HEK293 (cell line): Measurements from ENCODE around the gene PTPRO.
"Not testable (repeated sequence)": the region's sequence is repeated elsewhere in the genome, so short reads cannot be mapped to it uniquely, and the experiment has no call there.

Experiments used
- CTCF ChIA-PET: fragments of 350-600 bp; formaldehyde crosslinking; extraction: SDS; loops from one replicate; lab custom pipeline; 2021; ENCODE audit warnings: antibody characterized with exemption; lab: Yijun Ruan, JAX
- POLR2A ChIA-PET: fragments of 300-600 bp; formaldehyde crosslinking; extraction: SDS; loops from one replicate; lab custom pipeline; 2020; ENCODE audit warnings: antibody characterized with exemption, inconsistent platforms; lab: Yijun Ruan, JAX
- H3K27ac ChIP-seq: fragments of 200-500 bp; sonication (Bioruptor generic); 2 replicates; pipeline ENCODE4 v1.5.1; 2014; ENCODE audit warnings: low read depth, low read length, control low read depth, inconsistent platforms; ENCODE audit errors: extremely low read depth
- H3K36me3 ChIP-seq, 2 experiments: fragments of 200-500 bp in 1 of 2; sonication (Bioruptor generic) in 1 of 2; 1 replicate in 1 of 2; 2 replicates in 1 of 2; pipeline ENCODE4 v1.5.1; 2014 to 2017; ENCODE audit warnings: inconsistent platforms in 2 of 2, low read length in 2 of 2; ENCODE audit not compliant: control insufficient read depth in 2 of 2, insufficient read depth in 1 of 2
- H3K4me1 ChIP-seq: fragments of 200-500 bp; sonication (Bioruptor generic); 2 replicates; pipeline ENCODE4 v1.5.1; 2014; ENCODE audit warnings: mild to moderate bottlenecking, low read length, inconsistent platforms; ENCODE audit not compliant: control insufficient read depth, insufficient read depth
- H3K4me3 ChIP-seq: 2 replicates; pipeline ENCODE4 v1.5.1; 2011; ENCODE audit warnings: low read depth, mild to moderate bottlenecking, control low read depth, low read length, moderate library complexity
- H3K9me3 ChIP-seq: fragments of 200-500 bp; sonication (Bioruptor generic); 2 replicates; pipeline ENCODE4 v1.5.1; 2014; ENCODE audit warnings: low read depth, low read length, inconsistent platforms; ENCODE audit not compliant: control insufficient read depth, insufficient read depth
- ATF2 ChIP-seq: fragments of 450-650 bp; formaldehyde crosslinking; IDR thresholded peaks from 2 replicates; pipeline ENCODE4 v1.5.1; 2016; ENCODE audit warnings: missing biosample characterization, missing genetic modification characterization, low read depth
- GLIS1 ChIP-seq: fragments of 450-650 bp; formaldehyde crosslinking; IDR thresholded peaks from 2 replicates; pipeline ENCODE4 v1.5.1; 2016; ENCODE audit warnings: missing biosample characterization, missing genetic modification characterization
- MEIS1 ChIP-seq: sonication (generic); formaldehyde crosslinking; IDR thresholded peaks from 2 replicates; pipeline ENCODE4 v1.8.1; 2022; ENCODE audit warnings: missing genetic modification reagents, mild to moderate bottlenecking, borderline replicate concordance
- SP3 ChIP-seq: fragments of 450-650 bp; formaldehyde crosslinking; IDR thresholded peaks from 2 replicates; pipeline ENCODE4 v1.5.1; 2016; ENCODE audit warnings: missing biosample characterization, missing genetic modification characterization
- YY1 ChIP-seq: fragments of 450-650 bp; formaldehyde crosslinking; IDR thresholded peaks from 2 replicates; pipeline ENCODE4 v1.5.1; 2018; ENCODE audit warnings: missing biosample characterization, missing genetic modification characterization
- ZBTB20 ChIP-seq: fragments of 450-650 bp; formaldehyde crosslinking; IDR thresholded peaks from 2 replicates; pipeline ENCODE4 v1.5.1; 2016; ENCODE audit warnings: missing biosample characterization, missing genetic modification characterization
- ZBTB26 ChIP-seq: fragments of 450-650 bp; formaldehyde crosslinking; optimal IDR thresholded peaks from 2 replicates; pipeline ENCODE3; 2016; ENCODE audit warnings: missing biosample characterization, mild to moderate bottlenecking, missing genetic modification characterization
- ZFHX2 ChIP-seq: fragments of 450-650 bp; formaldehyde crosslinking; conservative IDR thresholded peaks from 2 replicates; pipeline ENCODE4 v1.5.1; 2016; ENCODE audit warnings: missing biosample characterization, missing genetic modification characterization
- ZNF202 ChIP-seq: fragments of 450-650 bp; formaldehyde crosslinking; IDR thresholded peaks from 2 replicates; pipeline ENCODE4 v1.5.1; 2016; ENCODE audit warnings: missing biosample characterization, missing genetic modification characterization, borderline replicate concordance
- ZNF23 ChIP-seq: fragments of 450-650 bp; formaldehyde crosslinking; IDR thresholded peaks from 2 replicates; pipeline ENCODE4 v1.5.1; 2016; ENCODE audit warnings: missing biosample characterization, missing genetic modification characterization, borderline replicate concordance
- ZNF354C ChIP-seq: fragments of 450-650 bp; formaldehyde crosslinking; IDR thresholded peaks from 2 replicates; pipeline ENCODE4 v1.5.1; 2016; ENCODE audit warnings: missing biosample characterization, missing genetic modification characterization, low read depth, borderline replicate concordance
- ZNF366 ChIP-seq: fragments of 450-650 bp; formaldehyde crosslinking; conservative IDR thresholded peaks from 2 replicates; pipeline ENCODE4 v1.5.1; 2016; ENCODE audit warnings: missing biosample characterization, missing genetic modification characterization
- ZNF518A ChIP-seq: fragments of 450-650 bp; formaldehyde crosslinking; conservative IDR thresholded peaks from 2 replicates; pipeline ENCODE4 v1.5.1; 2016; ENCODE audit warnings: low read depth, missing biosample characterization, missing genetic modification characterization
- ZNF785 ChIP-seq: fragments of 450-650 bp; formaldehyde crosslinking; IDR thresholded peaks from 2 replicates; pipeline ENCODE4 v1.5.1; 2016; ENCODE audit warnings: missing biosample characterization, missing genetic modification characterization
- ZSCAN16 ChIP-seq: fragments of 450-650 bp; formaldehyde crosslinking; IDR thresholded peaks from 2 replicates; pipeline ENCODE4 v1.5.1; 2016; ENCODE audit warnings: missing biosample characterization, missing genetic modification characterization
- ZSCAN4 ChIP-seq: fragments of 450-650 bp; formaldehyde crosslinking; IDR thresholded peaks from 2 replicates; pipeline ENCODE4 v1.5.1; 2017; ENCODE audit warnings: missing biosample characterization, missing genetic modification characterization

The PTPRO gene

GRCh38 chr12:15608406-15608805 is 286.1 kb downstream of the PTPRO start:
- CTCF ChIA-PET: interaction anchor here (1.2 to 2.7 kb wide), 2 partner anchors 18 to 24 kb away, joined by 5 to 9 read pairs; no protein-coding TSS in a partner anchor
- Histone ChIP-seq H3K4me1 (no peaks in the 10 kb centered on the region), H3K9me3 (no peaks in the 10 kb centered on the region), H3K27ac (no peak overlapping the region), H3K4me3 (no peak overlapping the region), H3K36me3 (no peaks in the 10 kb centered on the region)
- TF ChIP-seq SP3 (tag by site-specific recombination) (no peak), GLIS1 (tag by site-specific recombination) (no peak)
- POLR2A ChIA-PET: no interaction called here

- POLR2A ChIA-PET: no interaction called here
- H3K9me3 ChIP-seq: no peaks in the 10 kb centered on the region
- no peak for TF ChIP-seq ZNF354C (tag by site-specific recombination)
- TF ChIP-seq, all 188 proteins: peak for 0
- H3K4me3 ChIP-seq: no peak overlapping the region
- CTCF ChIA-PET: interaction anchor here (1.2 to 2.7 kb wide), 2 partner anchors 18 to 25 kb away, joined by 5 to 9 read pairs; no protein-coding TSS in a partner anchor
- H3K4me1 ChIP-seq: no peaks in the 10 kb centered on the region
- H3K36me3 ChIP-seq: no peaks in the 10 kb centered on the region
- no peak overlapping the region for H3K27ac ChIP-seq
Observed at GRCh38 chr12:15608941-15609340, 286.6 kb downstream of the PTPRO start.

- ChIA-PET POLR2A (no interaction called here), CTCF (no interaction called here)
- Histone ChIP-seq H3K27ac (no peak overlapping the region), H3K9me3 (no peaks in the 10 kb centered on the region), H3K36me3 (no peaks in the 10 kb centered on the region), H3K4me1 (no peaks in the 10 kb centered on the region), H3K4me3 (no peak overlapping the region)
- no peak for TF ChIP-seq ZNF518A
- TF ChIP-seq ZBTB20 (tag by site-specific recombination): no peak
- no peak for TF ChIP-seq ZBTB26 (tag by site-specific recombination)
- TF ChIP-seq ZNF366: no peak
- TF ChIP-seq YY1 (tag by site-specific recombination): no peak
- no peak for TF ChIP-seq MEIS1 (CRISPR knock-in tag)
- TF ChIP-seq ZFHX2: no peak
- no peak for TF ChIP-seq ZSCAN4
- no peak for TF ChIP-seq ZNF785 (tag by site-specific recombination)
- TF ChIP-seq ZNF202: no peak
- no peak for TF ChIP-seq ZSCAN16 (tag by site-specific recombination)
- no peak for TF ChIP-seq ZNF23 (tag by site-specific recombination)
- no peak for TF ChIP-seq ATF2 (tag by site-specific recombination)
Observed at GRCh38 chr12:15613981-15614380, 291.7 kb downstream of the PTPRO start.

GRCh38 chr12:15616495-15616894 is 294.2 kb downstream of the PTPRO start:
- H3K4me1 ChIP-seq, H3K9me3 ChIP-seq, H3K4me3 ChIP-seq, H3K36me3 ChIP-seq, H3K27ac ChIP-seq, POLR2A ChIA-PET: not testable (repeated sequence)
- CTCF ChIA-PET: interaction anchor here (0.7 kb wide), 1 partner anchor 156 kb away, joined by 6 read pairs; no protein-coding TSS in a partner anchor
